Mucosa of descending colon (tissue), 3 donors: ENCODE measurements around the gene CSRP3. TPM values are rescaled to one million over a fixed set of nuclear protein-coding genes. Genes with fewer than 3 reads are reported as not detected.

Experiments used
- ATAC-seq: fragments of 200-7000 bp; cut with Tn5 transposase; one replicate; pipeline ENCODE4 v1.9.1; 2020; ENCODE audit warnings: mild to moderate bottlenecking, moderate library complexity
- DNase-seq, 3 donors: peaks; one replicate each; pipeline ENCODE4 v3.0.0-alpha.2; 2020
- H3K36me3 ChIP-seq: fragments of 200-600 bp; one replicate; pipeline ENCODE4 v1.8.0; 2021; ENCODE audit warnings: low read depth, mild to moderate bottlenecking
- H3K4me1 ChIP-seq: fragments of 200-600 bp; one replicate; pipeline ENCODE4 v1.8.0; 2021; ENCODE audit warnings: low read depth, mild to moderate bottlenecking
- H3K4me3 ChIP-seq: fragments of 200-600 bp; one replicate; pipeline ENCODE4 v1.8.0; 2021; ENCODE audit warnings: mild to moderate bottlenecking
- H3K9me3 ChIP-seq: fragments of 200-600 bp; one replicate; pipeline ENCODE4 v1.8.0; 2021; ENCODE audit warnings: mild to moderate bottlenecking
- CTCF ChIP-seq: fragments of 200-600 bp; IDR thresholded peaks from one replicate; pipeline ENCODE4 v1.8.0; 2022; ENCODE audit warnings: antibody characterized with exemption, mild to moderate bottlenecking
- intact Hi-C, 2 donors: fragments of 100-400 bp; cut with DNase I in 1 of 2; cut with micrococcal nuclease in 1 of 2; formaldehyde crosslinking; loops; one replicate each; pipeline versions ENCODE4 v1.11.0 to v1.11.1; 2022; cut with DNase I, micrococcal nuclease
- total RNA-seq, 3 donors: library from RNA; stranded (reverse); fragmentation: NEBNext Ultra II Directional in 2 of 3; extraction: Animal tissue kit (Norgen Biotek cat#: 25700) in 2 of 3; gene quantifications; one replicate each; pipeline versions ENCODE4 v1.2.1 to v1.2.4, GENCODE V29; 2021 to 2023
- donor health status: DM: no; HTN: no; CAD: no; lungs with moderate emphysema.
- donor health status: DM: no; HTN: no; CAD: no.
- donor health status: DM: no; HTN: yes; CAD: no.

CSRP3 gene
- total RNA-seq, 3 donors from 2014 or later = 0.94 TPM; not detected in 2

GRCh38 chr11:19232910-19233503 lies 31.2 kb upstream of the CSRP3 start:
- intact Hi-C loops = no loop called here
- no peak overlapping the region for H3K4me3 ChIP-seq
- DNase-seq = no peak
- H3K36me3 ChIP-seq = no peaks in the 10 kb centered on the region
- no peaks in the 10 kb centered on the region for H3K9me3 ChIP-seq
- no peak for ATAC-seq
- H3K4me1 ChIP-seq = no peaks in the 10 kb centered on the region
- TF ChIP-seq CTCF = no peak

GRCh38 chr11:19229671-19230070 lies 27.9 kb upstream of the CSRP3 start:
- no peaks in the 10 kb centered on the region for H3K36me3 ChIP-seq
- no peak for TF ChIP-seq CTCF
- H3K4me1 ChIP-seq = no peaks in the 10 kb centered on the region
- ATAC-seq (no peak), DNase-seq (no peak)
- H3K9me3 ChIP-seq = no peaks in the 10 kb centered on the region
- intact Hi-C loops = no loop called here
- no peak overlapping the region for H3K4me3 ChIP-seq

- ATAC-seq (no peak), DNase-seq (no peak)
- no peaks in the 10 kb centered on the region for H3K9me3 ChIP-seq
- no peak overlapping the region for H3K4me3 ChIP-seq
- no peaks in the 10 kb centered on the region for H3K4me1 ChIP-seq
- TF ChIP-seq CTCF = no peak
- H3K36me3 ChIP-seq = no peaks in the 10 kb centered on the region
- intact Hi-C loops = no loop called here
These were observed 27.2 kb upstream of the CSRP3 start for GRCh38 chr11:19228968-19229367.

- no peaks in the 10 kb centered on the region for H3K9me3 ChIP-seq
- no peak for ATAC-seq
These were observed 24.8 kb upstream of the CSRP3 start for GRCh38 chr11:19226378-19227195.

GRCh38 chr11:19225581-19225980 lies 23.8 kb upstream of the CSRP3 start:
- Histone ChIP-seq H3K4me3 (no peak overlapping the region), H3K4me1 (no peaks in the 10 kb centered on the region), H3K36me3 (no peaks in the 10 kb centered on the region), H3K9me3 (no peaks in the 10 kb centered on the region)
- no peak for TF ChIP-seq CTCF
- DNase-seq (peak in 1 of 3 donors; percentile 47), ATAC-seq (peak; percentile 88)
- intact Hi-C loops = no loop called here

More at GRCh38 chr11:19226378-19227195, 24.8 kb upstream of the CSRP3 start:
- H3K4me1 ChIP-seq = no peaks in the 10 kb centered on the region
- DNase-seq = no peak
- H3K36me3 ChIP-seq = no peaks in the 10 kb centered on the region
- no peak for TF ChIP-seq CTCF
- intact Hi-C loops = no loop called here
- H3K4me3 ChIP-seq = no peak overlapping the region
